Measurements from ENCODE around the gene RGN.

- TF ChIP-seq CTCF (IDR thresholded peaks at IDR 0.05; ENCODE audit: low read depth, low read length, poor library complexity, severe bottlenecking) = no peak
- no peak for TF ChIP-seq EZH2phosphoT487 (IDR thresholded peaks at IDR 0.05; ENCODE audit: borderline replicate concordance, low read length)
These were observed 30.3 kb upstream of the RGN start for GRCh38 chrX:47047989-47048388.

All from DOHH2 (cell line).